ENCODE results near the gene SNRPF.

Gene SNRPF

GRCh38 chr12:95815632-95816212 lies 43.0 kb upstream of the SNRPF start:
- H3K23ac ChIP-seq (ENCODE audit: low read length), result no peak overlapping the region
- no peak overlapping the region for H3K4ac ChIP-seq (ENCODE audit: low read depth, low read length)
- H3K4me3 ChIP-seq (ENCODE audit: low read depth, low read length), result no peak overlapping the region
- H4K8ac ChIP-seq (ENCODE audit: low read depth, low read length), result no peak overlapping the region
- H3K9me3 ChIP-seq (ENCODE audit: insufficient read depth, low read depth, low read length), result no peaks in the 10 kb centered on the region
- no peak overlapping the region for H2AK5ac ChIP-seq (ENCODE audit: low read length)
- H4K12ac ChIP-seq (ENCODE audit: low read depth, low read length), result no peak overlapping the region
- no CpG with 5 or more reads among the region's 5 CpGs for WGBS (ENCODE audit: extremely low coverage, insufficient coverage, insufficient read length)
- H3K4me1 ChIP-seq (ENCODE audit: control insufficient read depth in 1 of 2, insufficient read depth in 2 of 2, low read length in 2 of 2), result no peaks in the 10 kb centered on the region
- H4K91ac ChIP-seq (ENCODE audit: low read depth, low read length), result no peak overlapping the region
- no peak overlapping the region for H2BK12ac ChIP-seq (ENCODE audit: low read length)
- H2BK5ac ChIP-seq (ENCODE audit: low read depth, low read length, poor library complexity), result no peak overlapping the region
- H3K18ac ChIP-seq (ENCODE audit: low read length), result no peak overlapping the region
- no peaks in the 10 kb centered on the region for H3K36me3 ChIP-seq (ENCODE audit: control insufficient read depth in 1 of 2, insufficient read depth in 2 of 2, low read length in 2 of 2)
- no peaks in the 10 kb centered on the region for H3K79me1 ChIP-seq (ENCODE audit: low read length)
- H3K9ac ChIP-seq (ENCODE audit: low read length), result no peak overlapping the region
- H3K27me3 ChIP-seq (ENCODE audit: insufficient read depth, low read length), result no peaks in the 10 kb centered on the region
- no peaks in the 10 kb centered on the region for H3K79me2 ChIP-seq (ENCODE audit: control insufficient read depth, insufficient read depth, low read length, poor library complexity)
- no peak overlapping the region for H3K27ac ChIP-seq (ENCODE audit: low read depth, low read length)
- no peak overlapping the region for H3K4me2 ChIP-seq (ENCODE audit: low read length)
- H2BK120ac ChIP-seq (ENCODE audit: insufficient read depth, low read length, poor library complexity), result no peak overlapping the region
- peak in 1 of 2 donors; percentile 52 for DNase-seq
- H3K14ac ChIP-seq (ENCODE audit: low read length), result no peak overlapping the region
- no peak overlapping the region for H2AFZ ChIP-seq (ENCODE audit: insufficient read depth, low read length, poor library complexity)

DNA sequence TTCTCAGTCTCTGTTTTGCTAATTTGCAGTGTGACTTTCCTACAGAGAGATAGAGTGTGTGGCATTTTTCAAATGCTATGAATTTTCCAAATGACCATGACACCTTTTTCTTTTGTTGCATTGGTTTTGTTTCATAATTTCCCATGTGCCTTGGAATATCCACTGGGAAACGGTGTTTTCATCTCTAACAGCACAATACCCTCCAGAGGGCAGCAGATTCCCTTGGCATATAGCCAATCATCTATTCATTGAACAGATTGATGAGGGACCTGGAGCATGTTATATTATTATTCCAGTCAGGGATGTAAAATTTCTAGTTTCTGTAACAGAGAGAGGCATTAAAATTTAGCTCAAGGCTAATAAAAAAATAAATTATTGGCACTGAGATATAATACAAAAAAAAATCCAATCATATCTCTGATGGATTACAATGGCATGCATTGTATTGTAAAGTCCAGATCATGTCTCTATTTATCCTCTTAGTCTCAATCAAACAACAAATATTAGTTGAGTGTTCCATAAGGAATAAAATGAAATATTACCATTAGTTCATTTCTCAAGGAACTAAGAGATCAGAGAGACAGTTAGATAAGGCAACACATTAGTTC lies 38.6 kb upstream of the SNRPF start:
- peak in 1 of 2 donors; percentile 57 for DNase-seq
- Histone ChIP-seq H3K14ac (ENCODE audit: low read length) (no peak overlapping the region), H3K4me1 (ENCODE audit: control insufficient read depth in 1 of 2, insufficient read depth in 2 of 2, low read length in 2 of 2) (no peaks in the 10 kb centered on the region), H2BK5ac (ENCODE audit: low read depth, low read length, poor library complexity) (no peak overlapping the region), H3K9me3 (ENCODE audit: insufficient read depth, low read depth, low read length) (no peaks in the 10 kb centered on the region), H3K9ac (ENCODE audit: low read length) (no peak overlapping the region), H4K12ac (ENCODE audit: low read depth, low read length) (no peak overlapping the region), H3K27me3 (ENCODE audit: insufficient read depth, low read length) (no peaks in the 10 kb centered on the region), H2AFZ (ENCODE audit: insufficient read depth, low read length, poor library complexity) (no peak overlapping the region), H2BK12ac (ENCODE audit: low read length) (no peak overlapping the region), H3K4me3 (ENCODE audit: low read depth, low read length) (no peak overlapping the region), H2BK120ac (ENCODE audit: insufficient read depth, low read length, poor library complexity) (no peak overlapping the region), H2AK5ac (ENCODE audit: low read length) (no peak overlapping the region), H3K4me2 (ENCODE audit: low read length) (no peak overlapping the region), H4K91ac (ENCODE audit: low read depth, low read length) (no peak overlapping the region), H3K23ac (ENCODE audit: low read length) (no peak overlapping the region), H3K18ac (ENCODE audit: low read length) (no peak overlapping the region), H3K79me1 (ENCODE audit: low read length) (no peaks in the 10 kb centered on the region), H4K8ac (ENCODE audit: low read depth, low read length) (no peak overlapping the region), H3K27ac (ENCODE audit: low read depth, low read length) (no peak overlapping the region), H3K36me3 (ENCODE audit: control insufficient read depth in 1 of 2, insufficient read depth in 2 of 2, low read length in 2 of 2) (no peaks in the 10 kb centered on the region), H3K4ac (ENCODE audit: low read depth, low read length) (no peak overlapping the region), H3K79me2 (ENCODE audit: control insufficient read depth, insufficient read depth, low read length, poor library complexity) (no peaks in the 10 kb centered on the region)
- no CpG with 5 or more reads among the region's 1 CpG for WGBS (ENCODE audit: extremely low coverage, insufficient coverage, insufficient read length)

DNA sequence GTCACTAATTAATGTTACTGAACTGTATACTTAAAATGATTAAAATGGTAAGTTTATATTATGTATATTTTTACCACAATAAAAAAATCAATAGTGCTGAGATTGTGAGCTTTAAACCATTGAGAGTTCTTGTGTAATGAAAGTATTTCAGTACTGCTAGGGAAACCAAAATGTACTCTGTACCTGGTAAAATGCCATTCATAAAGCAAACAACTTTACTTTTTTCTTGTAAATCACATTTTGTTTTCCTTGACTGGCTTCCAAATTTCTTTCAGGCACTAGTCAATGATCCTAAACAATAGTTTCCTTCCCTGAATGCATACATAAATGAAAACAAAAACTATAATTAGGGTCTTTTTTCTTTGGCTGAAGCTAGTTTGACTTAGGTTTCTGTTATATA lies 29.4 kb upstream of the SNRPF start:
- no peak overlapping the region for H2BK12ac ChIP-seq (ENCODE audit: low read length)
- no peak overlapping the region for H3K9ac ChIP-seq (ENCODE audit: low read length)
- no peak overlapping the region for H3K18ac ChIP-seq (ENCODE audit: low read length)
- H3K79me2 ChIP-seq (ENCODE audit: control insufficient read depth, insufficient read depth, low read length, poor library complexity), result no peaks in the 10 kb centered on the region
- DNase-seq, result no peak
- no peaks in the 10 kb centered on the region for H3K4me1 ChIP-seq (ENCODE audit: control insufficient read depth in 1 of 2, insufficient read depth in 2 of 2, low read length in 2 of 2)
- H3K27me3 ChIP-seq (ENCODE audit: insufficient read depth, low read length), result no peaks in the 10 kb centered on the region
- no peak overlapping the region for H2AK5ac ChIP-seq (ENCODE audit: low read length)
- no peak overlapping the region for H3K14ac ChIP-seq (ENCODE audit: low read length)
- no peak overlapping the region for H3K23ac ChIP-seq (ENCODE audit: low read length)
- no peak overlapping the region for H2AFZ ChIP-seq (ENCODE audit: insufficient read depth, low read length, poor library complexity)
- H3K4me3 ChIP-seq (ENCODE audit: low read depth, low read length), result no peak overlapping the region
- H3K9me3 ChIP-seq (ENCODE audit: insufficient read depth, low read depth, low read length), result no peaks in the 10 kb centered on the region
- no peak overlapping the region for H3K4ac ChIP-seq (ENCODE audit: low read depth, low read length)
- H4K8ac ChIP-seq (ENCODE audit: low read depth, low read length), result no peak overlapping the region
- no peaks in the 10 kb centered on the region for H3K36me3 ChIP-seq (ENCODE audit: control insufficient read depth in 1 of 2, insufficient read depth in 2 of 2, low read length in 2 of 2)
- H2BK120ac ChIP-seq (ENCODE audit: insufficient read depth, low read length, poor library complexity), result no peak overlapping the region
- H3K79me1 ChIP-seq (ENCODE audit: low read length), result no peaks in the 10 kb centered on the region
- no peak overlapping the region for H4K91ac ChIP-seq (ENCODE audit: low read depth, low read length)
- no peak overlapping the region for H3K4me2 ChIP-seq (ENCODE audit: low read length)
- no peak overlapping the region for H4K12ac ChIP-seq (ENCODE audit: low read depth, low read length)
- no peak overlapping the region for H3K27ac ChIP-seq (ENCODE audit: low read depth, low read length)
- H2BK5ac ChIP-seq (ENCODE audit: low read depth, low read length, poor library complexity), result no peak overlapping the region

DNA sequence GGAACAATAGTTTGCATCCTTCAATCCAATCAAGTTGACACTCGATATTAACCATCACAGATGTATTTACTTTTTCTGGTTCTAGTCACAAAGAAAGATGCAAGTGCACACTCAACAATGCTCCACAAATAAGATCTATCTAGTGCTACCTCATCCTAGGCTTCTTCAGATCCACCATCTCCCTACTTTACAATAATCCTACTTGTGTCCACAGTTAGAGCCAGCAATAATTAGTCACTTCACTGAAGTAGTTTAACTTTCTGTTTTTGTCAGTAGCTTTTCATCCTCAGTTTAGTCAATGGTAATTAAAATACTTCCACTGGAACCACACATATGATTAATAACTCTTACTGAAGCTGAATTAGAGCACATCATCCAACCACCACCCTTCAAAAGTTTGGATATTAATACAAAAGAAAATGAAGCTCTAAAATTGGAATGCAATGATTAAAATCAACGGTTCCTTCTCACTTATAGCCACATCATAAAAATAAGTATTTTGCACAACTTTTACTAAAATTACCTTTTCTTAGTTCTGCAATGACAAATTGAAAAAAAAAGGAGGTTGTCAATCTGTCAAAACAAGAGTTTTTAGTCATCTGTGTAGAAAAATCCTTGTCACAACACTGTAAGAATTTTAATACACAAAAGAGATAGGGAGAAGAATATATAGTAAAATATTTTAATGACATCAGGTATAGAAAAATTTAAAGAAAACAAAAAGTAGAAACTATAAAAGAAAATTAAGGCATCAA lies 28.2 kb upstream of the SNRPF start:
- H3K79me2 ChIP-seq (ENCODE audit: control insufficient read depth, insufficient read depth, low read length, poor library complexity), result no peaks in the 10 kb centered on the region
- H2BK120ac ChIP-seq (ENCODE audit: insufficient read depth, low read length, poor library complexity), result no peak overlapping the region
- no peak overlapping the region for H3K23ac ChIP-seq (ENCODE audit: low read length)
- H4K8ac ChIP-seq (ENCODE audit: low read depth, low read length), result no peak overlapping the region
- no peaks in the 10 kb centered on the region for H3K27me3 ChIP-seq (ENCODE audit: insufficient read depth, low read length)
- no peak overlapping the region for H3K4ac ChIP-seq (ENCODE audit: low read depth, low read length)
- H3K4me3 ChIP-seq (ENCODE audit: low read depth, low read length), result no peak overlapping the region
- no peak overlapping the region for H2BK5ac ChIP-seq (ENCODE audit: low read depth, low read length, poor library complexity)
- no peak overlapping the region for H2AK5ac ChIP-seq (ENCODE audit: low read length)
- no peak overlapping the region for H3K4me2 ChIP-seq (ENCODE audit: low read length)
- no peaks in the 10 kb centered on the region for H3K4me1 ChIP-seq (ENCODE audit: control insufficient read depth in 1 of 2, insufficient read depth in 2 of 2, low read length in 2 of 2)
- H3K18ac ChIP-seq (ENCODE audit: low read length), result no peak overlapping the region
- H3K14ac ChIP-seq (ENCODE audit: low read length), result no peak overlapping the region
- no peak overlapping the region for H2AFZ ChIP-seq (ENCODE audit: insufficient read depth, low read length, poor library complexity)
- no peaks in the 10 kb centered on the region for H3K36me3 ChIP-seq (ENCODE audit: control insufficient read depth in 1 of 2, insufficient read depth in 2 of 2, low read length in 2 of 2)
- no peak for DNase-seq
- H4K12ac ChIP-seq (ENCODE audit: low read depth, low read length), result no peak overlapping the region
- no peak overlapping the region for H3K27ac ChIP-seq (ENCODE audit: low read depth, low read length)
- H3K79me1 ChIP-seq (ENCODE audit: low read length), result no peaks in the 10 kb centered on the region
- H3K9ac ChIP-seq (ENCODE audit: low read length), result no peak overlapping the region
- H4K91ac ChIP-seq (ENCODE audit: low read depth, low read length), result no peak overlapping the region
- H3K9me3 ChIP-seq (ENCODE audit: insufficient read depth, low read depth, low read length), result no peaks in the 10 kb centered on the region
- no peak overlapping the region for H2BK12ac ChIP-seq (ENCODE audit: low read length)
- WGBS (ENCODE audit: extremely low coverage, insufficient coverage, insufficient read length), result no CpG with 5 or more reads among the region's 2 CpGs
